PC-3 (cell line): ENCODE results near the gene ADAM22. TPM values are rescaled to one million over a fixed set of nuclear protein-coding genes. Genes with fewer than 3 reads are reported as not detected.

Experiments used
- ATAC-seq: fragments of 200-7000 bp; cut with Tn5 transposase; 2 replicates; pipeline ENCODE4 v1.9.1; 2020; ENCODE audit warnings: mild to moderate bottlenecking, moderate library complexity
- BruUV-seq: library from RNA; stranded (reverse); fragments of 400-500 nt; replicated peaks from 2 replicates; lab custom pipeline; 2021; lab: Mats Ljungman, UMichigan
- CTCF ChIA-PET: fragments of 300-600 bp; sonication (Branson Sonifier 250); formaldehyde crosslinking; loops from one replicate; lab custom pipeline; 2022; ENCODE audit warnings: antibody characterized with exemption; lab: Charles Lee
- POLR2A ChIA-PET: fragments of 300-600 bp; sonication (Branson Sonifier 250); formaldehyde crosslinking; loops from one replicate; lab custom pipeline; 2022; ENCODE audit warnings: antibody characterized with exemption; ENCODE audit not compliant: unreplicated experiment; lab: Charles Lee
- DNase-seq: peaks from one replicate; pipeline ENCODE4 v3.0.0-alpha.2; 2015
- H2AFZ ChIP-seq: fragments of 300-600 bp; sonication (generic); 2 replicates; pipeline ENCODE4 v1.6.0; 2016; ENCODE audit warnings: antibody characterized with exemption, low read length
- H3F3A ChIP-seq: fragments of 300-600 bp; sonication (generic); one replicate; pipeline ENCODE4 v1.6.0; 2017; ENCODE audit warnings: antibody characterized with exemption, low read length, control low read depth, mild to moderate bottlenecking; ENCODE audit not compliant: unreplicated experiment
- H3K27ac ChIP-seq: fragments of 300-600 bp; sonication (generic); 2 replicates; pipeline ENCODE4 v1.5.1; 2016; ENCODE audit warnings: mild to moderate bottlenecking, low read length
- H3K27me3 ChIP-seq: fragments of 300-600 bp; sonication (generic); 2 replicates; pipeline ENCODE4 v1.6.1; 2016; ENCODE audit warnings: low read length, mixed read lengths
- H3K36me3 ChIP-seq: fragments of 300-600 bp; sonication (generic); 2 replicates; pipeline ENCODE4 v1.6.1; 2016; ENCODE audit warnings: low read depth, mixed run types, low read length, mixed read lengths
- H3K4me1 ChIP-seq: fragments of 300-600 bp; sonication (generic); 2 replicates; pipeline ENCODE4 v1.5.1; 2016; ENCODE audit warnings: low read length; ENCODE audit not compliant: insufficient read depth
- H3K4me2 ChIP-seq: fragments of 300-600 bp; sonication (generic); 2 replicates; pipeline ENCODE4 v1.6.0; 2016; ENCODE audit warnings: low read length
- H3K4me3 ChIP-seq: fragments of 300-600 bp; sonication (generic); 2 replicates; pipeline ENCODE4 v1.5.1; 2016; ENCODE audit warnings: mild to moderate bottlenecking, low read length, mixed read lengths
- H3K79me2 ChIP-seq: fragments of 300-600 bp; sonication (generic); 2 replicates; pipeline ENCODE4 v1.6.1; 2017; ENCODE audit warnings: low read length, mixed read lengths
- H3K9ac ChIP-seq: fragments of 300-600 bp; sonication (generic); 2 replicates; pipeline ENCODE4 v1.6.0; 2016; ENCODE audit warnings: mild to moderate bottlenecking, low read length
- H3K9me2 ChIP-seq: fragments of 300-600 bp; sonication (generic); replicated peaks from 2 replicates; pipeline ENCODE4 v1.6.1; 2016; ENCODE audit warnings: mixed run types, low read length, mixed read lengths
- H3K9me3 ChIP-seq: fragments of 300-600 bp; sonication (generic); 2 replicates; pipeline ENCODE4 v1.6.1; 2016; ENCODE audit warnings: low read length, mixed read lengths
- H4K20me1 ChIP-seq: fragments of 300-600 bp; sonication (generic); 2 replicates; pipeline ENCODE4 v1.6.1; 2016; ENCODE audit warnings: low read length, mixed read lengths
- CTCF ChIP-seq: fragments of 300-600 bp; sonication (generic); conservative IDR thresholded peaks from 2 replicates; pipeline ENCODE4 v1.5.1; 2017; ENCODE audit warnings: antibody characterized with exemption, low read depth, mild to moderate bottlenecking, low read length
- EZH2 ChIP-seq: fragments of 300-600 bp; sonication (generic); IDR thresholded peaks from one replicate; pipeline ENCODE4 v1.6.1; 2017; ENCODE audit warnings: antibody characterized with exemption, mild to moderate bottlenecking, low read length; ENCODE audit not compliant: unreplicated experiment
- EZH2phosphoT487 ChIP-seq: fragments of 300-600 bp; sonication (generic); IDR thresholded peaks from 2 replicates; pipeline ENCODE4 v1.6.1; 2018; ENCODE audit warnings: mild to moderate bottlenecking, antibody characterized with exemption, low read length, borderline replicate concordance
- intact Hi-C: fragments of 100-400 bp; cut with micrococcal nuclease; formaldehyde crosslinking; loops from 2 replicates; pipeline ENCODE4 v1.9.0; 2023
- total RNA-seq: library from RNA; depleted of rRNA; stranded (reverse); fragments of >200 nt; gene quantifications from 2 replicates; pipeline ENCODE4 v1.2.3, GENCODE V29; 2014

Gene ADAM22
- total RNA-seq, 1 experiment from 2014 or later: 4.4 TPM

- Histone ChIP-seq H3K4me3 (no peak overlapping the region), H3K9me3 (no peaks in the 10 kb centered on the region), H3F3A (no peaks in the 10 kb centered on the region), H3K9ac (no peak overlapping the region), H2AFZ (no peak overlapping the region), H4K20me1 (no peaks in the 10 kb centered on the region), H3K79me2 (no peaks in the 10 kb centered on the region), H3K27me3 (no peaks in the 10 kb centered on the region), H3K4me2 (no peak overlapping the region), H3K27ac (no peak overlapping the region), H3K4me1 (no peaks in the 10 kb centered on the region), H3K36me3 (no peaks in the 10 kb centered on the region), H3K9me2 (no peaks in the 10 kb centered on the region)
- ATAC-seq (no peak), DNase-seq (no peak)
- ChIA-PET POLR2A (no interaction called here), CTCF (no interaction called here)
- BruUV-seq: no TSS peak
- intact Hi-C loops: no loop called here
- no peak for TF ChIP-seq CTCF
- TF ChIP-seq EZH2phosphoT487: no peak
- no peak for TF ChIP-seq EZH2
Observed at GRCh38 chr7:88147341-88147740, 213.3 kb downstream of the ADAM22 start.

- DNase-seq (no peak), ATAC-seq (no peak)
- H3K9me3 ChIP-seq: no peaks in the 10 kb centered on the region
- ChIA-PET POLR2A (no interaction called here), CTCF (no interaction called here)
- no peak overlapping the region for H3K4me3 ChIP-seq
- no TSS peak for BruUV-seq
- H3K4me1 ChIP-seq: no peaks in the 10 kb centered on the region
- intact Hi-C loops: no loop called here
- H3K9me2 ChIP-seq: no peaks in the 10 kb centered on the region
- no peak overlapping the region for H3K9ac ChIP-seq
- H3K27ac ChIP-seq: no peak overlapping the region
- no peaks in the 10 kb centered on the region for H3K36me3 ChIP-seq
- no peaks in the 10 kb centered on the region for H4K20me1 ChIP-seq
- no peak for TF ChIP-seq CTCF
- no peak for TF ChIP-seq EZH2
- TF ChIP-seq EZH2phosphoT487: no peak
- no peak overlapping the region for H2AFZ ChIP-seq
- H3K27me3 ChIP-seq: no peaks in the 10 kb centered on the region
- no peak overlapping the region for H3K4me2 ChIP-seq
- no peaks in the 10 kb centered on the region for H3K79me2 ChIP-seq
- no peaks in the 10 kb centered on the region for H3F3A ChIP-seq
Observed at GRCh38 chr7:88147949-88148348, 213.9 kb downstream of the ADAM22 start.

- Histone ChIP-seq H3K9me2 (no peaks in the 10 kb centered on the region), H3K4me2 (no peak overlapping the region), H2AFZ (no peak overlapping the region), H3K79me2 (no peaks in the 10 kb centered on the region), H3K9me3 (no peaks in the 10 kb centered on the region), H4K20me1 (no peaks in the 10 kb centered on the region), H3K9ac (no peak overlapping the region), H3K36me3 (no peaks in the 10 kb centered on the region), H3K27me3 (no peaks in the 10 kb centered on the region), H3K27ac (no peak overlapping the region), H3K4me3 (no peak overlapping the region), H3K4me1 (no peaks in the 10 kb centered on the region), H3F3A (no peaks in the 10 kb centered on the region)
- ChIA-PET CTCF (no interaction called here), POLR2A (no interaction called here)
- intact Hi-C loops: no loop called here
- DNase-seq (no peak), ATAC-seq (no peak)
- TF ChIP-seq EZH2phosphoT487 (no peak), EZH2 (no peak), CTCF (no peak)
- BruUV-seq: no TSS peak
Observed at GRCh38 chr7:88150033-88150432, 216.0 kb downstream of the ADAM22 start.
